Measurements from ENCODE around the gene NFRKB. TPM values are rescaled to one million over a fixed set of nuclear protein-coding genes. Genes with fewer than 3 reads are reported as not detected.

The NFRKB gene
- total and polyA plus RNA-seq, 2 of the 8 experiments (the other 6 are each of a cell fraction or from before 2014, with no cell fraction given): 17.0 to 31.0 TPM

GRCh38 chr11:129930296-129930695 is 34.9 kb upstream of the NFRKB start:
- no peak for DNase-seq (ENCODE audit: low read depth in 1 of 2, low spot score in 2 of 2)
- WGBS, 2 experiments (ENCODE audit: extremely low coverage in 1 of 2, insufficient coverage in 1 of 2, insufficient read length in 1 of 2, insufficient replicate concordance in 2 of 2, low coverage in 1 of 2, low lambda C conversion rate in 2 of 2, missing lambda C conversion rate in 1 of 2): 86% methylated on average over 6 of the region's 6 CpGs; no CpG with 5 or more reads in 1 of the 2 experiments
- no peak overlapping the region for H3K4me3 ChIP-seq (ENCODE audit: extremely low read depth in 1 of 4, insufficient read depth in 2 of 4, low read depth in 3 of 4, low read length in 4 of 4)
- no peak overlapping the region for H2AFZ ChIP-seq (ENCODE audit: low read length)
- H3K9me3 ChIP-seq (ENCODE audit: insufficient read depth in 2 of 2, low read depth in 1 of 2, low read length in 1 of 2): no peaks in the 10 kb centered on the region
- no peak overlapping the region for H3K56ac ChIP-seq (replicated peaks; ENCODE audit: insufficient read length, low read depth, low read length)
- no peak overlapping the region for H2AK5ac ChIP-seq (ENCODE audit: low read depth, low read length)
- H3K79me1 ChIP-seq (ENCODE audit: low read depth, low read length): no peaks in the 10 kb centered on the region
- H4K8ac ChIP-seq (ENCODE audit: extremely low read depth, insufficient read depth, low read length): no peak overlapping the region
- no peak overlapping the region for H2BK20ac ChIP-seq (ENCODE audit: low read length)
- no peaks in the 10 kb centered on the region for H3K23me2 ChIP-seq (ENCODE audit: low read depth, low read length)
- no peak overlapping the region for H2BK5ac ChIP-seq (ENCODE audit: low read depth, low read length)
- no peak overlapping the region for H2BK120ac ChIP-seq (replicated peaks; ENCODE audit: low read depth, low read length)
- H3K4me1 ChIP-seq (replicated peaks in 1 of 4; ENCODE audit: control insufficient read depth in 3 of 4, insufficient read depth in 4 of 4, low read length in 3 of 4): peaks cover 0 to 4% (median 2%) of the 10 kb centered on the region in 4 experiments; a peak in 4 of 7 replicates
- no peaks in the 10 kb centered on the region for H3K27me3 ChIP-seq (replicated peaks in 1 of 4; ENCODE audit: control insufficient read depth in 3 of 4, extremely low read depth in 1 of 4, insufficient read depth in 3 of 4, low read length in 3 of 4)
- FAIRE-seq: no peak
- H4K5ac ChIP-seq (ENCODE audit: insufficient read length, low read depth, low read length): no peak overlapping the region
- H3K36me3 ChIP-seq (ENCODE audit: control insufficient read depth in 2 of 4, insufficient read depth in 4 of 4, low read length in 3 of 4): peaks cover 0 to 17% (median 10%) of the 10 kb centered on the region in 4 experiments; a peak in 5 of 8 replicates
- TF ChIP-seq KDM5A (IDR thresholded peaks at IDR 0.05; ENCODE audit: low read length): no peak
- no peak for TF ChIP-seq CREB1 (IDR thresholded peaks at IDR 0.05)
- TF ChIP-seq SUZ12 (IDR thresholded peaks at IDR 0.05; ENCODE audit: low read length): no peak
- POLR2A ChIA-PET (ENCODE audit: partially characterized antibody): no interaction called here
- no peak overlapping the region for H3K14ac ChIP-seq (ENCODE audit: insufficient read length)
- H3K79me2 ChIP-seq (ENCODE audit: control insufficient read depth in 1 of 2, insufficient read depth in 2 of 2, low read length in 2 of 2): no peaks in the 10 kb centered on the region
- H3K4me2 ChIP-seq (ENCODE audit: insufficient read depth in 1 of 2, low read depth in 2 of 2, low read length in 2 of 2): no peak overlapping the region
- no peak overlapping the region for H3K23ac ChIP-seq (ENCODE audit: insufficient read length)
- no peak overlapping the region for H3K18ac ChIP-seq (ENCODE audit: extremely low read depth, low read length)
- CTCF ChIA-PET (ENCODE audit: partially characterized antibody): interaction anchor here (1.0 to 4.0 kb wide), 5 partner anchors 16 to 201 kb away, joined by 3 to 15 read pairs (median 4); no protein-coding TSS in a partner anchor
- no peak overlapping the region for H2BK15ac ChIP-seq (ENCODE audit: low read length)
- H3K27ac ChIP-seq (ENCODE audit: low read depth, low read length): no peak overlapping the region
- H4K91ac ChIP-seq (replicated peaks; ENCODE audit: insufficient read length, low read length): no peak overlapping the region
- no peak overlapping the region for H3K4ac ChIP-seq (replicated peaks; ENCODE audit: insufficient read length, low read depth, low read length)
- no peaks in the 10 kb centered on the region for H4K20me1 ChIP-seq (replicated peaks in 1 of 2; ENCODE audit: control insufficient read depth in 1 of 2, insufficient read depth in 2 of 2, low read length in 2 of 2)
- H3K9ac ChIP-seq (replicated peaks in 1 of 4; ENCODE audit: extremely low read depth in 1 of 4, low read depth in 3 of 4, low read length in 3 of 4): no peak overlapping the region
- no peak overlapping the region for H2BK12ac ChIP-seq (ENCODE audit: low read depth, low read length)
